Peyer's patch (tissue), 4 donors: ENCODE results near the gene FAM118B. TPM values are rescaled to one million over a fixed set of nuclear protein-coding genes. Genes with fewer than 3 reads are reported as not detected.
"Not testable (repeated sequence)": the region's sequence is repeated elsewhere in the genome, so short reads cannot be mapped to it uniquely, and the experiment has no call there.

Experiments
- DNase-seq, 3 donors: peaks; one replicate each; pipeline ENCODE4 v3.0.0-alpha.2; 2017 to 2019
- H3K27ac ChIP-seq, 4 donors: fragments of 200-600 bp; sonication (generic); one replicate each; pipeline ENCODE4 v1.5.1; 2016 to 2019
- H3K27me3 ChIP-seq, 2 donors: fragments of 200-600 bp; sonication (generic); one replicate each; pipeline ENCODE4 v1.5.1; 2019
- H3K36me3 ChIP-seq, 3 donors: fragments of 200-600 bp; sonication (generic); one replicate each; pipeline ENCODE4 v1.5.1; 2016 to 2019
- H3K4me1 ChIP-seq, 4 donors: fragments of 200-600 bp; sonication (generic); one replicate each; pipeline ENCODE4 v1.5.1; 2016 to 2019
- H3K4me3 ChIP-seq, 4 donors: fragments of 200-600 bp; sonication (generic); 1 replicate in 3 of 4; 2 replicates in 1 of 4; pipeline ENCODE4 v1.5.1; 2016 to 2019; ENCODE audit warnings: mild to moderate bottlenecking in 1 of 4
- H3K9me3 ChIP-seq, 4 donors: fragments of 200-600 bp; sonication (generic); one replicate each; pipeline ENCODE4 v1.5.1; 2016 to 2019; ENCODE audit warnings: mild to moderate bottlenecking in 1 of 4
- POLR2A ChIP-seq, 2 donors: fragments of 450-650 bp; IDR thresholded peaks; one replicate each; pipeline ENCODE4 v1.5.1; 2017; ENCODE audit warnings: antibody characterized with exemption in 2 of 2, mild to moderate bottlenecking in 2 of 2, moderate library complexity in 2 of 2
- total RNA-seq, 4 donors: library from RNA; depleted of rRNA; stranded (reverse); fragments of >200 nt; gene quantifications; one replicate each; pipeline ENCODE4 v1.1.0, GENCODE V29; 2016
- TF ChIP-seq, protein P1 (sequence below), 6 experiments: fragments of 450-650 bp in 4 of 6; fragments of 200-600 bp in 2 of 6; sonication (generic) in 1 of 6; IDR thresholded peaks; one replicate each; pipeline ENCODE4 v1.5.1; 2017 to 2019; ENCODE audit warnings: antibody characterized with exemption in 6 of 6, mild to moderate bottlenecking in 3 of 6, moderate library complexity in 1 of 6

FAM118B gene
- total RNA-seq, 4 donors from 2014 or later = 22.9 to 36.9 (median 29.5) TPM

DNA sequence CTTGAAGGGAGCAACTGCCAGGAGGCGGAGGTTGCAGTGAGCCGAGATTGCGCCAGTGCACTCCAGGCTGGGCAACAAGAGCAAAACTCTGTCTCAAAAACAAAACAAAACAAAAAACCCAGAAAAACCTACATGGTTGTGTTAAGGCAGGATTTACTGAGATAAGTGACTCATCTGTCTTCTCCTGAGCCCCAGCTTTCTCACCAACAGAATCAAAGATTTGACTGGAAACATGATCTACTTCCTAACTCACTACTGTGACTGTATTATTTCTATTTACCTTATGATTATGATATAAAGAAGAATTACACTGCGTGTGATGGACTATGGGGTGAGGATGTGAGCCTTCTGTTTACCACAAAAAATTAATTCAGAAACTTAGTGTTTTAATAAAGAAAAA, 21.8 kb downstream of the FAM118B start:
- no peaks in the 10 kb centered on the region for H3K9me3 ChIP-seq
- no peak overlapping the region for H3K4me3 ChIP-seq
- H3K36me3 ChIP-seq = peaks cover 0 to 30% (median 0%) of the 10 kb centered on the region in 3 donors
- H3K27me3 ChIP-seq = no peaks in the 10 kb centered on the region
- no peak for TF ChIP-seq POLR2A (IDR thresholded peaks at IDR 0.05)
- TF ChIP-seq, protein P1, sequence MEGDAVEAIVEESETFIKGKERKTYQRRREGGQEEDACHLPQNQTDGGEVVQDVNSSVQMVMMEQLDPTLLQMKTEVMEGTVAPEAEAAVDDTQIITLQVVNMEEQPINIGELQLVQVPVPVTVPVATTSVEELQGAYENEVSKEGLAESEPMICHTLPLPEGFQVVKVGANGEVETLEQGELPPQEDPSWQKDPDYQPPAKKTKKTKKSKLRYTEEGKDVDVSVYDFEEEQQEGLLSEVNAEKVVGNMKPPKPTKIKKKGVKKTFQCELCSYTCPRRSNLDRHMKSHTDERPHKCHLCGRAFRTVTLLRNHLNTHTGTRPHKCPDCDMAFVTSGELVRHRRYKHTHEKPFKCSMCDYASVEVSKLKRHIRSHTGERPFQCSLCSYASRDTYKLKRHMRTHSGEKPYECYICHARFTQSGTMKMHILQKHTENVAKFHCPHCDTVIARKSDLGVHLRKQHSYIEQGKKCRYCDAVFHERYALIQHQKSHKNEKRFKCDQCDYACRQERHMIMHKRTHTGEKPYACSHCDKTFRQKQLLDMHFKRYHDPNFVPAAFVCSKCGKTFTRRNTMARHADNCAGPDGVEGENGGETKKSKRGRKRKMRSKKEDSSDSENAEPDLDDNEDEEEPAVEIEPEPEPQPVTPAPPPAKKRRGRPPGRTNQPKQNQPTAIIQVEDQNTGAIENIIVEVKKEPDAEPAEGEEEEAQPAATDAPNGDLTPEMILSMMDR (IDR thresholded peaks at IDR 0.05) = no peak
- peaks cover 0 to 13% (median 0%) of the 10 kb centered on the region in 4 donors for H3K4me1 ChIP-seq
- no peak for DNase-seq
- H3K27ac ChIP-seq = no peak overlapping the region

DNA sequence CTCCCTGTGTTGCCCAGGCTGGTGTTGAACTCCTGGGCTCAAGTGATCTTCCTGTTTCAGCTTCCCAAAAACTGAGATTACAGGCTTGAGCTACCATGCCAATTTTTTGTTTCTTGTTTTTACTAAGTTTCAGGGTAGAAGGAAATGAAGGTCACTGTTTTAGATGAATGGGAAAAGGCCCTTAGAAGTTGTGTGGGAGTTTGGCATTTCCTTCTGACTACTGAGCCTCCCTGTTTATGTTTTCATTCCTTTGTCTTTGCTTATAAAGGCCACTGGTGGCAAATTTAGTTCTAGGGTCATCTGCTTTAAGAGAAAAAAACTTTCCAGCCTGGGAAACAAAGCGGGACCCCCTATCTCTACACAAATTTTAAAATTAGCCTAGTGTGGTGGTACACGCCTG, 35.1 kb downstream of the FAM118B start:
- peaks cover 0 to 33% (median 0%) of the 10 kb centered on the region in 3 donors for H3K36me3 ChIP-seq
- no peak for TF ChIP-seq POLR2A (IDR thresholded peaks at IDR 0.05)
- TF ChIP-seq, protein P1 (IDR thresholded peaks at IDR 0.05) = no peak
- DNase-seq = no peak
- H3K27ac ChIP-seq = no peak overlapping the region
- H3K4me3 ChIP-seq = no peak overlapping the region
- no peaks in the 10 kb centered on the region for H3K4me1 ChIP-seq
- H3K9me3 ChIP-seq = no peaks in the 10 kb centered on the region
- no peaks in the 10 kb centered on the region for H3K27me3 ChIP-seq

DNA sequence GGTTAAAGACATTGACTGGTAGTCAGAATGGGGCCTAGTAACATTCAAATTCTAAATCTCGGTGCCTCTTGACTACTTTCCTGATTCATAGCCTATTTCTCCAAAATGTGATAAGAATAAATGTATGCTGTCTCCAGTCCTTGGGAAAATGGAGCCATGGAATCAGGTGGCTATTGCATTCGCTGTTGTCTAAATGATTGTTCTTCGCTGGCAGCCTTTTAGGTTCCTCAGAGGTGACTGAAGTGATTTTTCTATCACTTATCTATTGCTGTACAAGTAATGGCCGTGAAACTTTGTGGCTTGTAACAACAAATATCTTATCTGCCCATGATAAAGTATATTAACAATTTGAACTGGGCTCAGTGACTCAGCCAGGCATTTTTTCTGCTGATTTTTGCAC, 41.7 kb downstream of the FAM118B start:
- TF ChIP-seq, protein P1 (IDR thresholded peaks at IDR 0.05) = no peak
- TF ChIP-seq POLR2A (IDR thresholded peaks at IDR 0.05) = no peak
- H3K36me3 ChIP-seq = peaks cover 0 to 56% (median 0%) of the 10 kb centered on the region in 3 donors

DNA sequence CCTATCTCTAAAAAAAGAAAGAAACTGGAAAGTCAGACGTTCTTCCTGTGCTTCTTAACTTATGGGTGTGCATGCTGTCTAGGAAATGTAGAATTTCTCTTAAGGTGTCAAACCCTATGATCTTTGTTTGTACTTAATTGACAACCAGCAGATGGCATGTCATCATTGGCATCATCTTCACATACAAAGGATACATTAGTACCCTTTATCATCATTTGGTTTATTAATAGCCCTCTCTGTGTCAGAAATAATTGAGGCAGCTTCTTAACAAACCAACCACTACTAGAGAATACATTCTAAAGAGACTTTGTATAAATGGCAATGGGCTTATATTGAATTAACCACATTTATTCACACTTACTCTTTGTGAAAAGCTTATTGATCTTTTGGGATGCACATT, 43.2 kb downstream of the FAM118B start:
- no peak overlapping the region for H3K27ac ChIP-seq
- H3K36me3 ChIP-seq = peaks cover 0 to 56% (median 0%) of the 10 kb centered on the region in 3 donors
- no peak for DNase-seq
- no peaks in the 10 kb centered on the region for H3K9me3 ChIP-seq
- no peaks in the 10 kb centered on the region for H3K27me3 ChIP-seq
- H3K4me3 ChIP-seq = no peak overlapping the region
- TF ChIP-seq POLR2A (IDR thresholded peaks at IDR 0.05) = no peak
- H3K4me1 ChIP-seq = no peaks in the 10 kb centered on the region

More for the DNA sequence above, 41.7 kb downstream of the FAM118B start:
- Histone ChIP-seq H3K27me3 (no peaks in the 10 kb centered on the region), H3K4me1 (no peaks in the 10 kb centered on the region), H3K27ac (no peak overlapping the region), H3K9me3 (no peaks in the 10 kb centered on the region), H3K4me3 (no peak overlapping the region)
- no peak for DNase-seq

DNA sequence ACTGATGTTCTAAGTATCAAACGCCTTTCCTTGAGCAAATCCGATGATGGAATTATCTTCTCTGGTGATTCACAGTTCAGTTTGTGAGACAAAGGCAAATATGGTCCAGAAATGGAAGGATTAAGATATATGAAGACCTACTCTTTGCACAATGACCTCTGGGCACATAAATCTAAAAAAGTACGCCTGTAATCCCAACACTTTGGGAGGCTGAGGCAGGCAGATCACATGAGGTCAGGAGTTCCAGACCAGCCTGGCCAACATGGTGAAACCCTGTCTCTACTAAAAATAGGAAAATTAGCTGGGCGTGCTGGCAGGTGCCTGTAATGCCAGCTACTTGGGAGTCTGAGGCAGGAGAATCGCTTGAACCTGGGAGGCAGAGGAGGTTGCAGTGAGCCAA, 43.9 kb downstream of the FAM118B start:
- not testable (repeated sequence) for H3K4me1 ChIP-seq, H3K9me3 ChIP-seq, DNase-seq, H3K27me3 ChIP-seq, H3K27ac ChIP-seq, H3K4me3 ChIP-seq
- peaks cover 0 to 56% (median 0%) of the 10 kb centered on the region in 3 donors for H3K36me3 ChIP-seq

DNA sequence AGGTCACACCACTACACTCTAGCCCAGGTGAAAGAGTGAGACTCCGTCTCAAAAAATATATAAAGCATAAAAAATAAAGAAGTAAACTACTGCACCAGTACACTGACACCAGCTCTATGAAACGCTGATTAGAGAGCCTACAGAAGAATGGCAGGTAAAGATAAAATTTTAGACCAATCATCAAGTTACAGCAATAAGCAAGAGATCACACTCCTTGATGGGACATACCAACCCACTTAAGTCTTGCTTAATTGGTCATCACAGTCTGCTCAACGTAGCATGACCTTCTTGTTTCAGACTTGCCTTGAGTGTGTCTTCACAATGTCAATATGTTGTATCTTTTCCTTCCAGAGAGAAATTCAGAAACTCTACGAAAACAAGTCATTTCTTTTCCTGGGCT, 44.6 kb downstream of the FAM118B start:
- H3K36me3 ChIP-seq = peaks cover 0 to 58% (median 0%) of the 10 kb centered on the region in 3 donors
- no peak for DNase-seq
- H3K4me3 ChIP-seq = no peak overlapping the region
- H3K4me1 ChIP-seq = no peaks in the 10 kb centered on the region
- no peaks in the 10 kb centered on the region for H3K27me3 ChIP-seq
- H3K9me3 ChIP-seq = no peaks in the 10 kb centered on the region
- no peak overlapping the region for H3K27ac ChIP-seq
- TF ChIP-seq, protein P1 (IDR thresholded peaks at IDR 0.05) = no peak
- no peak for TF ChIP-seq POLR2A (IDR thresholded peaks at IDR 0.05)

DNA sequence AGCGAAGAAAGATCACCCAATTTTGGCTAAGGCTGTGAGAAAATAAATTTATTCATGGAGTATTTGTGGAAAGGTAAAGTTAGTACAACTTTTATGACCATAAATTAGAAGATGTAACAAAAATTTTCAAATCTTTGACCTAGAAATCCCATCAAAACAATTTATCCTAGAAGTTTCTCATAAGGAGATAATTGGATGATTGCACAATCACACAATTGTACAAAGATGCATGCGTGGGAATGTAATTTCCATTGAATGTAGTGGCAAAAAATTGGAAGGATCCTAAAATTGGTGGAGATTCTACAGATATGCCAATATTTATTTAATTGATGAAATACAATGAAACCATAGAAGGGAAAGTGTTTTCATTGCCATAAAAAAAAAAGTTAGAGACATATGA, 45.6 kb downstream of the FAM118B start:
- peaks cover 0 to 58% (median 0%) of the 10 kb centered on the region in 3 donors for H3K36me3 ChIP-seq

More for the DNA sequence above, 45.6 kb downstream of the FAM118B start:
- TF ChIP-seq POLR2A (IDR thresholded peaks at IDR 0.05) = no peak
- TF ChIP-seq, protein P1 (IDR thresholded peaks at IDR 0.05) = no peak
- Histone ChIP-seq H3K4me3 (no peak overlapping the region), H3K4me1 (no peaks in the 10 kb centered on the region), H3K9me3 (no peaks in the 10 kb centered on the region), H3K27me3 (no peaks in the 10 kb centered on the region), H3K27ac (no peak overlapping the region)
- DNase-seq = no peak
